DND-41 (cell line): ENCODE results near the gene SIRT7.

Experiments used
- CTCF ChIP-seq: IDR thresholded peaks from 2 replicates; pipeline ENCODE4 v1.5.1; 2012; ENCODE audit warnings: borderline replicate concordance, low read length, moderate library complexity, mild to moderate bottlenecking; ENCODE audit not compliant: poor library complexity, severe bottlenecking; ENCODE audit errors: extremely low read depth
- EZH2 ChIP-seq: IDR thresholded peaks from 3 replicates; pipeline ENCODE4 v1.6.1; 2012; ENCODE audit warnings: borderline replicate concordance, low read depth, mild to moderate bottlenecking, moderate library complexity, low read length, inconsistent platforms; ENCODE audit not compliant: severe bottlenecking

- TF ChIP-seq CTCF (no peak), EZH2 (no peak)
Measured at GRCh38 chr17:81961521-81962498, 43.8 kb upstream of the SIRT7 start.
